GF-D8 (cell line): Measurements from ENCODE around the gene DRC7.
"Not testable (repeated sequence)": the region's sequence is repeated elsewhere in the genome, so short reads cannot be mapped to it uniquely, and the experiment has no call there.

Experiments used
- DNase-seq: peaks from one replicate; lab custom pipeline; 2025; lab: John Stamatoyannopoulos, UW

The DRC7 gene

GRCh38 chr16:57734925-57735754 is 40.5 kb downstream of the DRC7 start:
- peak; percentile 100 for DNase-seq

- DNase-seq, result no peak
Measured at GRCh38 chr16:57735755-57736418, 41.3 kb downstream of the DRC7 start, which contains the start of gene KATNB1. TSS of gene KATNB1 (plus strand) at chr16:57735770. CDS start at chr16:57737244, 1,474 bp downstream.

GRCh38 chr16:57736419-57737351 is 42.1 kb downstream of the DRC7 start:
- peak; percentile 28 for DNase-seq

GRCh38 chr16:57738844-57739243 is 44.2 kb downstream of the DRC7 start:
- no peak for DNase-seq

GRCh38 chr16:57739756-57740422 is 45.3 kb downstream of the DRC7 start:
- DNase-seq, result no peak

GRCh38 chr16:57740423-57741071 is 45.9 kb downstream of the DRC7 start:
- DNase-seq, result no peak

- no peak for DNase-seq
Measured at GRCh38 chr16:57741660-57742191, 47.1 kb downstream of the DRC7 start.

- no peak for DNase-seq
Measured at GRCh38 chr16:57742543-57742942, 47.9 kb downstream of the DRC7 start.

GRCh38 chr16:57743458-57743857 is 48.9 kb downstream of the DRC7 start:
- no peak for DNase-seq

- DNase-seq, result no peak
Measured at GRCh38 chr16:57743886-57744641, 49.5 kb downstream of the DRC7 start.

- DNase-seq, result no peak
Measured at GRCh38 chr16:57744642-57744903, 50.0 kb downstream of the DRC7 start.

GRCh38 chr16:57745768-57746167 is 51.2 kb downstream of the DRC7 start:
- DNase-seq, result no peak

- DNase-seq, result not testable (repeated sequence)
Measured at GRCh38 chr16:57746316-57746715, 51.7 kb downstream of the DRC7 start.

GRCh38 chr16:57747091-57747490 is 52.5 kb downstream of the DRC7 start:
- no peak for DNase-seq

GRCh38 chr16:57747496-57747895 is 52.9 kb downstream of the DRC7 start:
- no peak for DNase-seq

- DNase-seq, result no peak
Measured at GRCh38 chr16:57747996-57748395, 53.4 kb downstream of the DRC7 start.

- DNase-seq, result no peak
Measured at GRCh38 chr16:57748596-57748995, 54.0 kb downstream of the DRC7 start.

GRCh38 chr16:57749101-57749692 is 54.6 kb downstream of the DRC7 start:
- DNase-seq, result no peak

- DNase-seq, result no peak
Measured at GRCh38 chr16:57749856-57750452, 55.3 kb downstream of the DRC7 start.
